ENCODE measurements around the gene SLC25A22.

GRCh38 chr11:762421-763072 lies 35.5 kb downstream of the SLC25A22 start:
- TF ChIP-seq CTCF (IDR thresholded peaks at IDR 0.05; ENCODE audit: insufficient read depth, low read length, poor library complexity, severe bottlenecking) (no peak), EZH2phosphoT487 (conservative IDR thresholded peaks at IDR 0.05; ENCODE audit: low read length) (no peak)
